IMR-90 (cell line): ENCODE data around the gene MEGF6. TPM values are rescaled to one million over a fixed set of nuclear protein-coding genes. Genes with fewer than 3 reads are reported as not detected.

Source experiments
- ATAC-seq: fragments of 200-7000 bp; cut with Tn5 transposase; 2 replicates; pipeline ENCODE4 v1.9.1; 2020; ENCODE audit warnings: low read depth, mild to moderate bottlenecking, moderate library complexity
- BruUV-seq: library from RNA; stranded (reverse); fragments of 400-500 nt; replicated peaks from 2 replicates; lab custom pipeline; 2021; lab: Mats Ljungman, UMichigan
- CTCF ChIA-PET: fragments of 300-600 bp; formaldehyde crosslinking; extraction: SDS; loops from one replicate; lab custom pipeline; 2021; ENCODE audit warnings: antibody characterized with exemption; lab: Yijun Ruan, JAX
- POLR2A ChIA-PET: fragments of 300-600 bp; sonication (Branson Sonifier 250); formaldehyde crosslinking; loops from one replicate; lab custom pipeline; 2022; ENCODE audit warnings: antibody characterized with exemption; ENCODE audit not compliant: unreplicated experiment; lab: Charles Lee
- DNase-seq: peaks from one replicate; pipeline ENCODE4 v3.0.0; 2013
- H2AFZ ChIP-seq: replicated peaks from 2 replicates; pipeline ENCODE3; 2013; ENCODE audit warnings: low read length, mild to moderate bottlenecking; ENCODE audit not compliant: poor library complexity
- H2AK5ac ChIP-seq: 2 replicates; pipeline ENCODE4 v1.6.1; 2013; ENCODE audit warnings: low read depth, low read length, inconsistent platforms
- H2AK9ac ChIP-seq: replicated peaks from 2 replicates; pipeline ENCODE3; 2013; ENCODE audit warnings: mild to moderate bottlenecking, low read depth, low read length, moderate library complexity; ENCODE audit not compliant: poor library complexity
- H2BK120ac ChIP-seq: 2 replicates; pipeline ENCODE4 v1.6.1; 2013; ENCODE audit warnings: low read depth, low read length, inconsistent platforms
- H2BK15ac ChIP-seq: 3 replicates; pipeline ENCODE4 v1.6.1; 2013; ENCODE audit warnings: low read depth, low read length, inconsistent platforms
- H2BK20ac ChIP-seq: 2 replicates; pipeline ENCODE4 v1.6.1; 2013; ENCODE audit warnings: low read depth, mild to moderate bottlenecking, inconsistent platforms, low read length, moderate library complexity
- H2BK5ac ChIP-seq: 2 replicates; pipeline ENCODE4 v1.6.1; 2013; ENCODE audit warnings: mild to moderate bottlenecking, low read depth, low read length, inconsistent platforms; ENCODE audit not compliant: poor library complexity, severe bottlenecking
- H3K14ac ChIP-seq: replicated peaks from 2 replicates; pipeline ENCODE4 v1.6.1; 2013; ENCODE audit warnings: low read depth, low read length, inconsistent platforms
- H3K18ac ChIP-seq: 2 replicates; pipeline ENCODE4 v1.6.1; 2013; ENCODE audit warnings: low read depth, low read length, control low read depth
- H3K23ac ChIP-seq: 2 replicates; pipeline ENCODE4 v1.6.1; 2013; ENCODE audit warnings: low read depth, low read length, inconsistent platforms
- H3K27ac ChIP-seq: 2 replicates; pipeline ENCODE4 v1.5.1; 2013; ENCODE audit warnings: mild to moderate bottlenecking, control low read depth, low read length; ENCODE audit not compliant: insufficient read depth
- H3K27me3 ChIP-seq: 2 replicates; pipeline ENCODE4 v1.6.1; 2013; ENCODE audit warnings: low read length; ENCODE audit not compliant: control insufficient read depth, insufficient read depth
- H3K36me3 ChIP-seq: 2 replicates; pipeline ENCODE4 v1.6.1; 2013; ENCODE audit warnings: low read length, mixed read lengths; ENCODE audit not compliant: control insufficient read depth, insufficient read depth
- H3K4ac ChIP-seq: 2 replicates; pipeline ENCODE4 v1.6.1; 2013; ENCODE audit warnings: low read depth, low read length, inconsistent platforms
- H3K4me1 ChIP-seq: 2 replicates; pipeline ENCODE4 v1.6.1; 2013; ENCODE audit warnings: low read length, mixed read lengths; ENCODE audit not compliant: control insufficient read depth, insufficient read depth
- H3K4me2 ChIP-seq: 2 replicates; pipeline ENCODE4 v1.6.1; 2013; ENCODE audit warnings: low read depth, mild to moderate bottlenecking, control low read depth, low read length, moderate library complexity
- H3K4me3 ChIP-seq: 2 replicates; pipeline ENCODE4 v1.5.1; 2013; ENCODE audit warnings: low read depth, mild to moderate bottlenecking, control low read depth, low read length, moderate library complexity; ENCODE audit not compliant: insufficient read depth
- H3K56ac ChIP-seq: 2 replicates; pipeline ENCODE4 v1.6.1; 2013; ENCODE audit warnings: low read length, inconsistent platforms; ENCODE audit not compliant: insufficient read depth; ENCODE audit errors: extremely low read depth
- H3K79me1 ChIP-seq, 2 experiments: 2 replicates each; pipeline ENCODE4 v1.6.1; 2013; ENCODE audit warnings: low read length in 2 of 2, inconsistent platforms in 1 of 2, low read depth in 1 of 2
- H3K9ac ChIP-seq: 2 replicates; pipeline ENCODE4 v1.6.1; 2013; ENCODE audit warnings: low read depth, low read length, control low read depth
- H3K9me1 ChIP-seq: 2 replicates; pipeline ENCODE4 v1.6.1; 2013; ENCODE audit warnings: low read length, inconsistent platforms; ENCODE audit not compliant: insufficient read depth
- H3K9me3 ChIP-seq: 2 replicates; pipeline ENCODE4 v1.6.1; 2013; ENCODE audit warnings: low read length; ENCODE audit not compliant: control insufficient read depth, insufficient read depth
- H4K20me1 ChIP-seq: 2 replicates; pipeline ENCODE4 v1.6.1; 2013; ENCODE audit warnings: low read length, inconsistent platforms; ENCODE audit not compliant: insufficient read depth
- H4K5ac ChIP-seq: 2 replicates; pipeline ENCODE4 v1.6.1; 2013; ENCODE audit warnings: mild to moderate bottlenecking, low read depth, low read length, control low read depth
- H4K8ac ChIP-seq, 2 experiments: 2 replicates each; pipeline ENCODE4 v1.6.1; 2013; ENCODE audit warnings: low read depth in 2 of 2, low read length in 2 of 2, control low read depth in 1 of 2, inconsistent platforms in 1 of 2
- H4K91ac ChIP-seq: 2 replicates; pipeline ENCODE4 v1.6.1; 2013; ENCODE audit warnings: low read depth, low read length, inconsistent platforms; ENCODE audit not compliant: insufficient read depth
- BHLHE40 ChIP-seq: fragments of 150-350 bp; IDR thresholded peaks from 2 replicates; pipeline ENCODE4 v1.6.1; 2016; ENCODE audit warnings: mild to moderate bottlenecking, low read depth, low read length
- CEBPB ChIP-seq: IDR thresholded peaks from 2 replicates; pipeline ENCODE4 v1.6.1; 2012; ENCODE audit warnings: low read depth, low read length, improper control_type of control experiment
- CHD1 ChIP-seq: IDR thresholded peaks from 2 replicates; pipeline ENCODE4 v1.6.1; 2012; ENCODE audit warnings: low read depth, low read length, improper control_type of control experiment
- FOS ChIP-seq: fragments of 150-350 bp; IDR thresholded peaks from 2 replicates; pipeline ENCODE4 v1.6.1; 2016; ENCODE audit warnings: low read depth, low read length
- MAFK ChIP-seq: IDR thresholded peaks from 2 replicates; pipeline ENCODE4 v1.6.1; 2012; ENCODE audit warnings: low read depth, low read length, improper control_type of control experiment
- MAZ ChIP-seq: IDR thresholded peaks from 2 replicates; pipeline ENCODE4 v1.6.1; 2012; ENCODE audit warnings: low read depth, mild to moderate bottlenecking, low read length, improper control_type of control experiment, moderate library complexity, borderline replicate concordance
- MXI1 ChIP-seq: IDR thresholded peaks from 2 replicates; pipeline ENCODE4 v1.6.1; 2012; ENCODE audit warnings: low read depth, mild to moderate bottlenecking, low read length, moderate library complexity, borderline replicate concordance
- NFE2L2 ChIP-seq: fragments of 150-350 bp; IDR thresholded peaks from 2 replicates; pipeline ENCODE4 v1.6.1; 2016; ENCODE audit warnings: low read depth, mild to moderate bottlenecking, low read length
- POLR2A ChIP-seq: IDR thresholded peaks from 2 replicates; pipeline ENCODE4 v1.6.1; 2012; ENCODE audit warnings: mild to moderate bottlenecking, low read depth, low read length
- RAD21 ChIP-seq: IDR thresholded peaks from 2 replicates; pipeline ENCODE4 v1.6.1; 2012; ENCODE audit warnings: low read length, improper control_type of control experiment
- RCOR1 ChIP-seq: IDR thresholded peaks from 2 replicates; pipeline ENCODE4 v1.6.1; 2012; ENCODE audit warnings: mild to moderate bottlenecking, low read length, improper control_type of control experiment; ENCODE audit not compliant: insufficient replicate concordance
- RFX5 ChIP-seq: IDR thresholded peaks from 2 replicates; pipeline ENCODE4 v1.8.0; 2012; ENCODE audit warnings: low read depth, mild to moderate bottlenecking, low read length, moderate library complexity
- SMC3 ChIP-seq: fragments of 150-350 bp; IDR thresholded peaks from 2 replicates; pipeline ENCODE4 v1.6.1; 2016; ENCODE audit warnings: low read depth, mild to moderate bottlenecking, antibody characterized with exemption, low read length, moderate library complexity
- WGBS, 2 experiments: methylation state at CpG; one replicate each; pipeline versions ENCODE4 v1.1.5 to v1.1.7; 2013; ENCODE audit warnings: missing lambda C conversion rate in 2 of 2; ENCODE audit not compliant: insufficient read length in 1 of 2; ENCODE audit errors: extremely low coverage in 2 of 2; 5-methylcytosine and 5-hydroxymethylcytosine counted together
- dilution Hi-C: fragments of 300-500 bp; cut with HindIII; formaldehyde crosslinking; loops from one replicate; pipeline ENCODE4 v1.14.3; 2018; ENCODE audit warnings: low sequenced_read_pairs; ENCODE audit not compliant: unreplicated experiment
- in situ Hi-C: fragments of 300-500 bp; cut with MboI; formaldehyde crosslinking; loops from 3 replicates; pipeline ENCODE4 v1.14.3; 2019; ENCODE audit warnings: low sequenced_read_pairs, inconsistent platforms, mixed read lengths
- intact Hi-C: fragments of 100-400 bp; cut with micrococcal nuclease; formaldehyde crosslinking; loops from 2 replicates; pipeline ENCODE4 v1.10.0; 2022
- polyA plus RNA-seq, 3 experiments: library from polyadenylated mRNA; depleted of rRNA; stranded (reverse); fragments of >200 nt; gene quantifications; 2 replicates each; pipeline ENCODE4 v1.2.3, GENCODE V29; 2012; ENCODE audit warnings: low replicate concordance in 1 of 3
- total RNA-seq: library from RNA; depleted of rRNA; stranded (reverse); fragments of >200 nt; gene quantifications from 2 replicates; pipeline ENCODE4 v1.2.3, GENCODE V29; 2012
- TF ChIP-seq, protein P1 (sequence below): conservative IDR thresholded peaks from 2 replicates; pipeline ENCODE4 v1.5.1; 2012; ENCODE audit warnings: mild to moderate bottlenecking, low read depth, low read length, improper control_type of control experiment
- TF ChIP-seq, protein P2 (sequence below): fragments of 150-350 bp; IDR thresholded peaks from 2 replicates; pipeline ENCODE4 v1.6.1; 2017; ENCODE audit warnings: mild to moderate bottlenecking, antibody characterized with exemption, low read length, low read depth
- TF ChIP-seq, protein P3 (sequence below): fragments of 150-350 bp; IDR thresholded peaks from 2 replicates; pipeline ENCODE4 v1.6.1; 2016; ENCODE audit warnings: low read depth, mild to moderate bottlenecking, low read length, moderate library complexity, borderline replicate concordance

Gene MEGF6
- total and polyA plus RNA-seq, 2 of the 4 experiments (the other 2 are of a cell fraction) = 0.72 to 4.1 TPM

DNA sequence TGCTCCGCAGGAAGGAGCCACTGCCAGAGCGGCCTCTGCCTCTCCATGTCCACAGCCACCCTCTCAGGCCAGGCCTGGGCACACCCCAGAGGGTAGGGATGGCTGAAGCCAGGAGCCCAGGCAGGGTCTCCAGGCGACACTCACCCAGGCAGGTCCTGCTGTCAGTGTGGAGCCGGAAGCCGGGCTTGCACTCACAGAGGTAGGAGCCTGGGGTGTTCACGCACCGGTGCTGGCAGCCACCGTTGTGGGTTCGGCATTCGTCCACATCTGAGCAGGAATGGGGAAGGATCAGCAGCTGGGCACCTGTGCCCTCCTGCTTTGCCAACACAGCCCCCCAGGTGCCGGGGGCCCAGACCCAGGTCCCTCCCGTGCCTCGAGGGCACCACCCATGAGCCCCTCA, 87.3 kb downstream of the MEGF6 start:
- POLR2A ChIA-PET = no interaction called here
- BruUV-seq = no TSS peak

More for the DNA sequence above, 87.3 kb downstream of the MEGF6 start:
- intact Hi-C loops (no loop called here), dilution Hi-C loops (no loop called here), in situ Hi-C loops (no loop called here)
- Histone ChIP-seq H3K14ac (no peak overlapping the region), H4K8ac (no peak overlapping the region), H3K9me1 (no peaks in the 10 kb centered on the region), H3K18ac (no peak overlapping the region), H2AFZ (no peak overlapping the region), H3K79me1 (no peaks in the 10 kb centered on the region), H3K36me3 (no peaks in the 10 kb centered on the region), H3K9me3 (no peaks in the 10 kb centered on the region), H4K5ac (no peak overlapping the region), H3K27ac (no peak overlapping the region), H3K4me2 (no peak overlapping the region), H3K4me3 (no peak overlapping the region), H3K27me3 (no peaks in the 10 kb centered on the region), H3K9ac (no peak overlapping the region), H2BK15ac (no peak overlapping the region), H2AK9ac (no peak overlapping the region), H3K23ac (no peak overlapping the region), H4K91ac (no peak overlapping the region), H3K4me1 (no peaks in the 10 kb centered on the region), H2BK5ac (no peak overlapping the region), H3K56ac (no peak overlapping the region), H2AK5ac (no peak overlapping the region), H2BK120ac (no peak overlapping the region), H3K4ac (no peak overlapping the region), H4K20me1 (no peaks in the 10 kb centered on the region; the same call in 1 of the 2 replicates), H2BK20ac (no peak overlapping the region)
- ATAC-seq = no peak
- CTCF ChIA-PET = no interaction called here
- no peak for TF ChIP-seq NFE2L2
- no peak for TF ChIP-seq POLR2A
- no peak for TF ChIP-seq CHD1
- TF ChIP-seq MXI1 = no peak
- TF ChIP-seq RCOR1 = no peak
- no peak for TF ChIP-seq RFX5
- no peak for TF ChIP-seq BHLHE40
- TF ChIP-seq, protein P1, sequence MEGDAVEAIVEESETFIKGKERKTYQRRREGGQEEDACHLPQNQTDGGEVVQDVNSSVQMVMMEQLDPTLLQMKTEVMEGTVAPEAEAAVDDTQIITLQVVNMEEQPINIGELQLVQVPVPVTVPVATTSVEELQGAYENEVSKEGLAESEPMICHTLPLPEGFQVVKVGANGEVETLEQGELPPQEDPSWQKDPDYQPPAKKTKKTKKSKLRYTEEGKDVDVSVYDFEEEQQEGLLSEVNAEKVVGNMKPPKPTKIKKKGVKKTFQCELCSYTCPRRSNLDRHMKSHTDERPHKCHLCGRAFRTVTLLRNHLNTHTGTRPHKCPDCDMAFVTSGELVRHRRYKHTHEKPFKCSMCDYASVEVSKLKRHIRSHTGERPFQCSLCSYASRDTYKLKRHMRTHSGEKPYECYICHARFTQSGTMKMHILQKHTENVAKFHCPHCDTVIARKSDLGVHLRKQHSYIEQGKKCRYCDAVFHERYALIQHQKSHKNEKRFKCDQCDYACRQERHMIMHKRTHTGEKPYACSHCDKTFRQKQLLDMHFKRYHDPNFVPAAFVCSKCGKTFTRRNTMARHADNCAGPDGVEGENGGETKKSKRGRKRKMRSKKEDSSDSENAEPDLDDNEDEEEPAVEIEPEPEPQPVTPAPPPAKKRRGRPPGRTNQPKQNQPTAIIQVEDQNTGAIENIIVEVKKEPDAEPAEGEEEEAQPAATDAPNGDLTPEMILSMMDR = no peak
- TF ChIP-seq SMC3 = no peak
- no peak for TF ChIP-seq FOS
- no peak for TF ChIP-seq MAZ
- TF ChIP-seq, protein P2, sequence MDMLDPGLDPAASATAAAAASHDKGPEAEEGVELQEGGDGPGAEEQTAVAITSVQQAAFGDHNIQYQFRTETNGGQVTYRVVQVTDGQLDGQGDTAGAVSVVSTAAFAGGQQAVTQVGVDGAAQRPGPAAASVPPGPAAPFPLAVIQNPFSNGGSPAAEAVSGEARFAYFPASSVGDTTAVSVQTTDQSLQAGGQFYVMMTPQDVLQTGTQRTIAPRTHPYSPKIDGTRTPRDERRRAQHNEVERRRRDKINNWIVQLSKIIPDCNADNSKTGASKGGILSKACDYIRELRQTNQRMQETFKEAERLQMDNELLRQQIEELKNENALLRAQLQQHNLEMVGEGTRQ = no peak
- no peak for TF ChIP-seq MAFK
- TF ChIP-seq RAD21 = no peak
- TF ChIP-seq CEBPB = no peak
- TF ChIP-seq, protein P3, sequence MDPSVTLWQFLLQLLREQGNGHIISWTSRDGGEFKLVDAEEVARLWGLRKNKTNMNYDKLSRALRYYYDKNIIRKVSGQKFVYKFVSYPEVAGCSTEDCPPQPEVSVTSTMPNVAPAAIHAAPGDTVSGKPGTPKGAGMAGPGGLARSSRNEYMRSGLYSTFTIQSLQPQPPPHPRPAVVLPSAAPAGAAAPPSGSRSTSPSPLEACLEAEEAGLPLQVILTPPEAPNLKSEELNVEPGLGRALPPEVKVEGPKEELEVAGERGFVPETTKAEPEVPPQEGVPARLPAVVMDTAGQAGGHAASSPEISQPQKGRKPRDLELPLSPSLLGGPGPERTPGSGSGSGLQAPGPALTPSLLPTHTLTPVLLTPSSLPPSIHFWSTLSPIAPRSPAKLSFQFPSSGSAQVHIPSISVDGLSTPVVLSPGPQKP = no peak
- WGBS, 2 experiments = 91% methylated on average over 7 of the region's 13 CpGs; no CpG with 5 or more reads in 1 of the 2 experiments
- no peak for DNase-seq
